Breast epithelium (tissue), 4 donors: ENCODE results near the gene MACROD2. TPM values are rescaled to one million over a fixed set of nuclear protein-coding genes. Genes with fewer than 3 reads are reported as not detected.
A peak's percentile ranks its signal among the peaks of the same experiment; 100 is the strongest.

ENCODE experiments used
- DNase-seq, 2 donors: peaks; one replicate each; pipeline ENCODE4 v3.0.0-alpha.2; 2019; ENCODE audit warnings: low spot score in 2 of 2
- H3K27ac ChIP-seq, 2 donors: fragments of 200-600 bp; sonication (generic) in 1 of 2; one replicate each; pipeline ENCODE4 v1.5.1; 2016 to 2019; ENCODE audit warnings: mild to moderate bottlenecking in 1 of 2
- H3K27me3 ChIP-seq, 2 donors: fragments of 200-600 bp; sonication (generic) in 1 of 2; one replicate each; pipeline versions ENCODE4 v1.5.1 to v1.6.0; 2017 to 2019; ENCODE audit warnings: control low read depth in 1 of 2, mild to moderate bottlenecking in 1 of 2
- H3K36me3 ChIP-seq: fragments of 200-600 bp; one replicate; pipeline ENCODE4 v1.5.1; 2019
- H3K4me1 ChIP-seq, 2 donors: fragments of 200-600 bp; sonication (generic); one replicate each; pipeline ENCODE4 v1.5.1; 2016 to 2019; ENCODE audit warnings: control low read depth in 1 of 2
- H3K4me3 ChIP-seq, 3 donors: fragments of 200-600 bp; sonication (generic); 1 replicate in 2 of 3; 2 replicates in 1 of 3; pipeline ENCODE4 v1.5.1; 2016 to 2019; ENCODE audit warnings: mild to moderate bottlenecking in 3 of 3, moderate library complexity in 2 of 3
- H3K9me3 ChIP-seq, 2 donors: fragments of 200-600 bp; sonication (generic) in 1 of 2; one replicate each; pipeline ENCODE4 v1.5.1; 2016 to 2019; ENCODE audit warnings: control low read depth in 1 of 2
- CTCF ChIP-seq, 3 donors: fragments of 450-650 bp; IDR thresholded peaks; one replicate each; pipeline ENCODE4 v1.5.1; 2016 to 2017; ENCODE audit warnings: antibody characterized with exemption in 3 of 3, mild to moderate bottlenecking in 3 of 3, moderate library complexity in 3 of 3
- POLR2A ChIP-seq: fragments of 450-650 bp; IDR thresholded peaks from one replicate; pipeline ENCODE4 v1.6.1; 2016; ENCODE audit warnings: antibody characterized with exemption, mild to moderate bottlenecking, moderate library complexity
- POLR2AphosphoS5 ChIP-seq, 3 donors: sonication (generic); formaldehyde crosslinking; IDR thresholded peaks; one replicate each; pipeline ENCODE4 v1.6.1; 2017; ENCODE audit warnings: antibody characterized with exemption in 3 of 3
- intact Hi-C: fragments of 100-400 bp; cut with DNase I; formaldehyde crosslinking; loops from one replicate; pipeline ENCODE4 v1.15.1; 2023; ENCODE audit warnings: low total_unique reads
- total RNA-seq, 3 donors: library from RNA; depleted of rRNA; stranded (reverse); fragments of >200 nt; gene quantifications; one replicate each; pipeline ENCODE4 v1.1.0, GENCODE V29; 2016

The MACROD2 gene
- total RNA-seq, 3 donors from 2014 or later: 6.7 to 26.8 (median 8.8) TPM

- H3K27me3 ChIP-seq: no peaks in the 10 kb centered on the region
- no peak overlapping the region for H3K4me3 ChIP-seq
- TF ChIP-seq CTCF (IDR thresholded peaks at IDR 0.05): no peak
- TF ChIP-seq POLR2AphosphoS5 (IDR thresholded peaks at IDR 0.05): no peak
- TF ChIP-seq POLR2A: no peak
- intact Hi-C loops: no loop called here
- no peak overlapping the region for H3K27ac ChIP-seq
- H3K4me1 ChIP-seq: no peaks in the 10 kb centered on the region
- no peaks in the 10 kb centered on the region for H3K36me3 ChIP-seq
- no peak for DNase-seq
- H3K9me3 ChIP-seq: no peaks in the 10 kb centered on the region
These were observed 923.7 kb downstream of the MACROD2 start for GRCh38 chr20:14918976-14919375.

- intact Hi-C loops: no loop called here
These were observed 924.3 kb downstream of the MACROD2 start for GRCh38 chr20:14919501-14920081.

GRCh38 chr20:14921513-14921912, 926.2 kb downstream of the MACROD2 start:
- Histone ChIP-seq H3K9me3 (no peaks in the 10 kb centered on the region), H3K27ac (no peak overlapping the region), H3K27me3 (no peaks in the 10 kb centered on the region), H3K4me3 (no peak overlapping the region), H3K36me3 (no peaks in the 10 kb centered on the region), H3K4me1 (no peaks in the 10 kb centered on the region)
- no peak for DNase-seq
- intact Hi-C loops: no loop called here
- TF ChIP-seq CTCF (IDR thresholded peaks at IDR 0.05) (no peak), POLR2A (no peak), POLR2AphosphoS5 (IDR thresholded peaks at IDR 0.05) (no peak)

More at GRCh38 chr20:14919501-14920081, 924.3 kb downstream of the MACROD2 start:
- H3K27me3 ChIP-seq: no peaks in the 10 kb centered on the region
- no peak for DNase-seq
- H3K36me3 ChIP-seq: no peaks in the 10 kb centered on the region
- no peaks in the 10 kb centered on the region for H3K9me3 ChIP-seq
- peak overlapping the region in 2 of 3 donors; percentile 6 to 35 for H3K4me3 ChIP-seq
- TF ChIP-seq POLR2A: no peak
- no peak overlapping the region for H3K27ac ChIP-seq
- no peaks in the 10 kb centered on the region for H3K4me1 ChIP-seq

GRCh38 chr20:14922503-14923267, 927.4 kb downstream of the MACROD2 start:
- no peak for DNase-seq
- intact Hi-C loops: no loop called here
- H3K4me1 ChIP-seq: no peaks in the 10 kb centered on the region

GRCh38 chr20:14924433-14924832, 929.1 kb downstream of the MACROD2 start:
- DNase-seq: no peak
- TF ChIP-seq POLR2A: no peak
- no peak for TF ChIP-seq POLR2AphosphoS5 (IDR thresholded peaks at IDR 0.05)
- TF ChIP-seq CTCF (IDR thresholded peaks at IDR 0.05): no peak
- Histone ChIP-seq H3K27ac (no peak overlapping the region), H3K9me3 (no peaks in the 10 kb centered on the region), H3K4me1 (no peaks in the 10 kb centered on the region), H3K27me3 (no peaks in the 10 kb centered on the region), H3K4me3 (no peak overlapping the region), H3K36me3 (no peaks in the 10 kb centered on the region)
- intact Hi-C loops: no loop called here

More at GRCh38 chr20:14922503-14923267, 927.4 kb downstream of the MACROD2 start:
- no peaks in the 10 kb centered on the region for H3K36me3 ChIP-seq
- no peaks in the 10 kb centered on the region for H3K27me3 ChIP-seq
- TF ChIP-seq POLR2A (no peak), POLR2AphosphoS5 (IDR thresholded peaks at IDR 0.05) (no peak), CTCF (IDR thresholded peaks at IDR 0.05) (no peak)
- no peaks in the 10 kb centered on the region for H3K9me3 ChIP-seq
- no peak overlapping the region for H3K4me3 ChIP-seq
- H3K27ac ChIP-seq: no peak overlapping the region
